CD4-positive, alpha-beta T cell (primary cell): ENCODE measurements around the gene OR51B5. TPM values are rescaled to one million over a fixed set of nuclear protein-coding genes. Genes with fewer than 3 reads are reported as not detected.
"Not testable (repeated sequence)": the region's sequence is repeated elsewhere in the genome, so short reads cannot be mapped to it uniquely, and the experiment has no call there.

Experiments used
- ATAC-seq: fragments of 200-7000 bp; cut with Tn5 transposase; one replicate; pipeline ENCODE4 v1.10.0; 2022; ENCODE audit warnings: mild to moderate bottlenecking; ENCODE audit not compliant: poor library complexity
- CTCF ChIA-PET: fragments of 350-600 bp; sonication (Branson Sonifier 250); formaldehyde crosslinking; loops from one replicate; lab custom pipeline; 2021; ENCODE audit warnings: antibody characterized with exemption, inconsistent platforms; lab: Charles Lee
- POLR2A ChIA-PET: fragments of 350-600 bp; sonication (Branson Sonifier 250); formaldehyde crosslinking; loops from one replicate; lab custom pipeline; 2021; ENCODE audit warnings: antibody characterized with exemption, inconsistent platforms; lab: Charles Lee
- DNase-seq, 14 experiments: peaks; one replicate each; pipeline ENCODE4 v3.0.0-alpha.2; 2013 to 2020; ENCODE audit warnings: mixed read lengths in 2 of 14
- H3K27ac ChIP-seq, 2 donors: one replicate each; pipeline versions ENCODE4 v1.5.1 to v1.7.0; 2013; ENCODE audit warnings: low read length in 2 of 2, low read depth in 1 of 2, mild to moderate bottlenecking in 1 of 2
- H3K27me3 ChIP-seq, 2 experiments: 1 replicate in 1 of 2; 2 replicates in 1 of 2; pipeline versions ENCODE4 v1.6.1 to v1.7.0; 2013; ENCODE audit warnings: low read length in 2 of 2, control low read depth in 1 of 2, mild to moderate bottlenecking in 1 of 2, moderate library complexity in 1 of 2; ENCODE audit not compliant: insufficient read depth in 2 of 2, control insufficient read depth in 1 of 2
- H3K36me3 ChIP-seq: one replicate; pipeline ENCODE4 v1.6.1; 2013; ENCODE audit warnings: low read length, control low read depth; ENCODE audit not compliant: insufficient read depth
- H3K4me1 ChIP-seq: one replicate; pipeline ENCODE4 v1.6.1; 2013; ENCODE audit warnings: low read length, control low read depth; ENCODE audit not compliant: insufficient read depth
- H3K4me3 ChIP-seq: one replicate; pipeline ENCODE4 v1.5.1; 2013; ENCODE audit warnings: mild to moderate bottlenecking, low read length, moderate library complexity
- H3K9me3 ChIP-seq, 2 experiments: 1 replicate in 1 of 2; 2 replicates in 1 of 2; pipeline versions ENCODE4 v1.6.1 to v1.7.0; 2013; ENCODE audit warnings: low read length in 2 of 2, mild to moderate bottlenecking in 2 of 2, control low read depth in 1 of 2, moderate library complexity in 1 of 2; ENCODE audit not compliant: control insufficient read depth in 1 of 2, insufficient read depth in 1 of 2
- H3K27ac Mint-ChIP-seq: one replicate; pipeline ENCODE4 v1.8.0; 2020; ENCODE audit warnings: mixed read lengths
- H3K27me3 Mint-ChIP-seq: one replicate; pipeline ENCODE4 v1.8.0; 2021; ENCODE audit warnings: mixed read lengths
- H3K36me3 Mint-ChIP-seq: one replicate; pipeline ENCODE4 v1.8.0; 2021; ENCODE audit warnings: low read depth, mixed read lengths
- H3K4me1 Mint-ChIP-seq: one replicate; pipeline ENCODE4 v1.8.0; 2021; ENCODE audit warnings: low read depth, mixed read lengths
- H3K4me3 Mint-ChIP-seq: one replicate; pipeline ENCODE4 v1.8.0; 2020; ENCODE audit warnings: mild to moderate bottlenecking, mixed read lengths
- H3K9me3 Mint-ChIP-seq: one replicate; pipeline ENCODE4 v1.8.0; 2020; ENCODE audit warnings: mixed read lengths
- intact Hi-C, 2 experiments: fragments of 100-400 bp; cut with DNase I in 1 of 2; cut with micrococcal nuclease in 1 of 2; formaldehyde crosslinking; loops; one replicate each; pipeline versions ENCODE4 v1.15.1 to v1.9.0; 2023 to 2025; cut with DNase I, micrococcal nuclease
- total RNA-seq, 174 experiments: library from RNA in 2 of 174; stranded (reverse) in 2 of 174; gene quantifications; one replicate each; pipeline ENCODE4 v1.2.3 and lab custom pipeline; 2021 to 2026
- TF ChIP-seq, protein P1 (sequence below): fragments of 200-600 bp; IDR thresholded peaks from one replicate; pipeline ENCODE4 v1.8.0; 2022; ENCODE audit warnings: antibody characterized with exemption, mild to moderate bottlenecking

Gene OR51B5
- total RNA-seq, 2 experiments from 2014 or later, result 0.30 TPM; not detected in 1

DNA sequence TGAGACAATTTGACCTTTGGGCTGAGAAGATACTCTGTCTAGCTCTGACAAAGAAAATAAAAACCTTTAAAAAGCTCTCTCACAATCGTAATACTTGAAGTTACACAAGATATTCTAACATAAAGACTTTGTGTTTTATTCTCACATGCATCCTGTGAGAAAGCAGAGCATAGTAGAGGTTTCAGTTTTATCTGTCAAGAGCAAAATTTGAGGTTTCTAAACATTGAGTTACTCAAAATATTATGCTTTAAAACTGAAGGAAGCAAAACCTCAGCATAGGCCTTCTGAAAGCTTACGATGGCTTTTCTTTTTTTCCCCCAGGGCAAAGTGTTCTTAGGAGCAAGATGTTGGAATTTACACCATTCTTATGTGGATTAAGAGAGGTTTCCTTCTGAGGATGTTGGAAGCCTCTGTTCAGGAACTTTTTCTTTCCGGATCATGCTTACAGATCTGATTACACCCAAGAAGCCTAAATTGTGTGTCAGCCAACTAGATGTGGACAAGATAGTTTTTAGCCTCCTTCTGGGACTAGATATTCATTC is 25.2 kb upstream of the OR51B5 start:
- no peaks in the 10 kb centered on the region for H3K36me3 Mint-ChIP-seq
- DNase-seq (no peak), ATAC-seq (no peak)
- TF ChIP-seq, protein P1, sequence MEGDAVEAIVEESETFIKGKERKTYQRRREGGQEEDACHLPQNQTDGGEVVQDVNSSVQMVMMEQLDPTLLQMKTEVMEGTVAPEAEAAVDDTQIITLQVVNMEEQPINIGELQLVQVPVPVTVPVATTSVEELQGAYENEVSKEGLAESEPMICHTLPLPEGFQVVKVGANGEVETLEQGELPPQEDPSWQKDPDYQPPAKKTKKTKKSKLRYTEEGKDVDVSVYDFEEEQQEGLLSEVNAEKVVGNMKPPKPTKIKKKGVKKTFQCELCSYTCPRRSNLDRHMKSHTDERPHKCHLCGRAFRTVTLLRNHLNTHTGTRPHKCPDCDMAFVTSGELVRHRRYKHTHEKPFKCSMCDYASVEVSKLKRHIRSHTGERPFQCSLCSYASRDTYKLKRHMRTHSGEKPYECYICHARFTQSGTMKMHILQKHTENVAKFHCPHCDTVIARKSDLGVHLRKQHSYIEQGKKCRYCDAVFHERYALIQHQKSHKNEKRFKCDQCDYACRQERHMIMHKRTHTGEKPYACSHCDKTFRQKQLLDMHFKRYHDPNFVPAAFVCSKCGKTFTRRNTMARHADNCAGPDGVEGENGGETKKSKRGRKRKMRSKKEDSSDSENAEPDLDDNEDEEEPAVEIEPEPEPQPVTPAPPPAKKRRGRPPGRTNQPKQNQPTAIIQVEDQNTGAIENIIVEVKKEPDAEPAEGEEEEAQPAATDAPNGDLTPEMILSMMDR, result no peak
- H3K4me3 ChIP-seq, result no peak overlapping the region
- H3K4me3 Mint-ChIP-seq, result no peak overlapping the region
- intact Hi-C loops, result no loop called here
- H3K4me1 Mint-ChIP-seq, result no peaks in the 10 kb centered on the region
- no peaks in the 10 kb centered on the region for H3K9me3 Mint-ChIP-seq
- H3K27me3 ChIP-seq, result no peaks in the 10 kb centered on the region
- H3K36me3 ChIP-seq, result no peaks in the 10 kb centered on the region
- peaks cover 0 to 4% of the 10 kb centered on the region in 2 experiments for H3K9me3 ChIP-seq
- no peak overlapping the region for H3K27ac Mint-ChIP-seq
- H3K4me1 ChIP-seq, result no peaks in the 10 kb centered on the region
- ChIA-PET CTCF (no interaction called here), POLR2A (no interaction called here)
- H3K27ac ChIP-seq, result no peak overlapping the region
- H3K27me3 Mint-ChIP-seq, result peaks cover 43% of the 10 kb centered on the region

DNA sequence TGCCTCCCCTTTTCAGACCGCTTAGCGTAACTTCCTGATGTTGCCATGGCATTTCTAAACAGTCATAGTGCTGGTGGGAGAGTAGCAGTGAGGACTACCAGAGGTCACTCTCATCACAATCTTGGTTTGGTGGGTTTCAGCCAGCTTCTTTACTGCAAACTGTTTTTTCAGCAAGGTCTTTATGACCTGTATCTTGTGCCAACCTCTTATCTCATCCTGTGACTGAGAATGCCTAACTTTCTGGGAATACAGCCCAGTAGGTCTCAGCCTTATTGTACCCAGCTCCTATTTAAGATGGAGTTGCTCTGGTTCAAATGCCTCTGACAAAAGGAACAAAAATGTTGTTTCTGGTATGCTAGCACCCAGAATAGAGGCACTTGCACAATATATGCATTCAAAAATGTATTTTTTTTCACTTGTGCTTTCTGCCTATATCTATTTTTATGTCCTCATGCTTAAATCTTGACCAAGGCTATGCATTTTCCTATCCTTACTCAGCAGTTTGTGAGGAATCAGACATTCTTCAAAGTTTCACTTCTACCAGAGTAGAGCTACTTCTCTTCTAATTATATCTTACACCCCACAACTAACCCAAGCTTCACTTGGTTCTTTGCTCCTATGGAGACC is 24.2 kb upstream of the OR51B5 start:
- no peak for ATAC-seq
- H3K27ac Mint-ChIP-seq, result no peak overlapping the region
- peaks cover 35% of the 10 kb centered on the region for H3K27me3 Mint-ChIP-seq
- H3K4me3 Mint-ChIP-seq, result no peak overlapping the region
- intact Hi-C loops, result no loop called here
- Histone ChIP-seq H3K4me3 (no peak overlapping the region), H3K27me3 (no peaks in the 10 kb centered on the region), H3K9me3 (no peaks in the 10 kb centered on the region), H3K4me1 (no peaks in the 10 kb centered on the region), H3K36me3 (no peaks in the 10 kb centered on the region), H3K27ac (no peak overlapping the region)
- H3K9me3 Mint-ChIP-seq, result no peaks in the 10 kb centered on the region
- ChIA-PET CTCF (no interaction called here), POLR2A (no interaction called here)
- TF ChIP-seq, protein P1, result no peak
- no peak for DNase-seq
- H3K4me1 Mint-ChIP-seq, result no peaks in the 10 kb centered on the region
- H3K36me3 Mint-ChIP-seq, result no peaks in the 10 kb centered on the region

DNA sequence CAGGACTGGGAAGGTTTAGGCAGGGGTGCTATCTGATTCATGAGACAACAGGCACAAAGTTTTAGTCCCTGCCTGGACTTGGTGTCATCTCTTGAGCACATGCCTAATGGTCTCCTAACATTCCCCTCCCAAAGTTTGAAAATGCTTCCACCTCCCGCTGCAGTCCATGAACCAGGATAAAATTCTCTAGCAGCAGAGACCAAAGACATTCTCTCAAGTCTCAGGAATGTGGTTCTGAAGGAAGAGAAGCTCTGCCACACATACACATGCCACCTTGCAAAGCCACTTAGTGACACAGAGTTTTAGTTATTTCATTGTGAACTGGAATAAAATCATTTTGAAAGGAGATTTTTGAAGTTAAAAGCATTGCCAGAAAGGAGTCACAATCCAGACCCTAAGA is 23.5 kb upstream of the OR51B5 start:
- ATAC-seq, result no peak
- CTCF ChIA-PET, result no interaction called here

DNA sequence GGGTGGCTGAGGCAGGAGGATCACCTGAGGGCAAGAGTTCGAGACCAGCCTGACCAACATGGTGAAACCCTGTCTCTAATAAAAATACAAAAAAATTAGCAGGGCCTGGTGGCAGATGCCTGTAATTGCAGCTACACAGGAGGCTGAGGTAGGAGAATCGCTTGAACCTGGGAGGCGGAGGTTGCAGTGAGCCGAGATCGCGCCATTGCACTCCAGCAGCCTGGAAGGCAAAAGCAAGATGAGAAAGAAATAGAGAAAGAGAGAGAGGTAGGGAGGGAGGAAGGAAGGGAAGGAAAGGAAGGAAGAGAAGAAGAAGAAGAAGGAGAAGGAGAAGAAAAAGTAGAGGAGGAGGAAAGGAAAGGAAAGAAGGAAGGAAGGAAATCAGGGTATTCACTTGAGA is 23.0 kb upstream of the OR51B5 start:
- H3K4me1 ChIP-seq, H3K9me3 ChIP-seq, H3K27ac Mint-ChIP-seq, H3K4me3 ChIP-seq, ATAC-seq, H3K36me3 Mint-ChIP-seq, DNase-seq, H3K4me3 Mint-ChIP-seq, CTCF ChIA-PET, intact Hi-C loops, POLR2A ChIA-PET, H3K27me3 ChIP-seq, H3K9me3 Mint-ChIP-seq, H3K4me1 Mint-ChIP-seq, H3K36me3 ChIP-seq, H3K27ac ChIP-seq: not testable (repeated sequence)
- H3K27me3 Mint-ChIP-seq, result peaks cover 34% of the 10 kb centered on the region

More for the DNA sequence above, 23.5 kb upstream of the OR51B5 start:
- H3K4me1 ChIP-seq, result no peaks in the 10 kb centered on the region
- no peaks in the 10 kb centered on the region for H3K36me3 ChIP-seq
- Mint-ChIP-seq H3K27me3 (peaks cover 34% of the 10 kb centered on the region), H3K4me3 (no peak overlapping the region), H3K9me3 (no peaks in the 10 kb centered on the region), H3K4me1 (no peaks in the 10 kb centered on the region), H3K27ac (no peak overlapping the region), H3K36me3 (no peaks in the 10 kb centered on the region)
- no peaks in the 10 kb centered on the region for H3K27me3 ChIP-seq
- H3K4me3 ChIP-seq, result no peak overlapping the region
- H3K27ac ChIP-seq, result no peak overlapping the region
- no peak for DNase-seq
- intact Hi-C loops, result no loop called here
- no peaks in the 10 kb centered on the region for H3K9me3 ChIP-seq
- TF ChIP-seq, protein P1, result no peak
- POLR2A ChIA-PET, result no interaction called here
